Measurements from ENCODE around the gene TRPV4. TPM values are rescaled to one million over a fixed set of nuclear protein-coding genes. Genes with fewer than 3 reads are reported as not detected.

The TRPV4 gene
- total RNA-seq, 3 donors from 2014 or later (not counting 1 experiment from before 2014, with no cell fraction given), result not detected

DNA sequence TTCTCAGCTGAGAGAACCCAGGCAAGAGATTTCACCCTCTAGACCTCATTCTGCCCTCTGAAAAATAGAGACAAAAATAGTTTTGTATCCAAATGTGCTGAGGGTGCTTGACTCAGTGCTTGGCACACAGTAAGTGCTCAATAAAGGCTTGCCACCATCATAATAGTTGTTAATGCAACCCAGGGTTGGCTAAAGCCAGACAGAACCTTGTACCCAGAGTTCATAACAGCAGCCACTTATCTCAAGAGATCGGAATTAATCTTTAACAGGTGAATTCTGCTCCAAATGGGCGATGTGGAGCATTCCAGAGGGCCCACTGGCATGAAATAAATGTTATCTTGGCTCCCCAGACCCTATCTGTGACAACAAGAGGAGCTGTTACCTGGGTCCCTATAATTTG, 2.9 kb downstream of the TRPV4 start:
- DNase-seq (no peak), ATAC-seq (no peak)
- intact Hi-C loops (cut with micrococcal nuclease), result no loop called here
- Histone ChIP-seq H3K36me3 (ENCODE audit: control insufficient read depth, insufficient read depth, low read length) (no peaks in the 10 kb centered on the region), H3K27me3 (ENCODE audit: control insufficient read depth, insufficient read depth, low read length) (peaks cover 11% of the 10 kb centered on the region), H3K9me3 (ENCODE audit: control insufficient read depth, insufficient read depth, low read length) (no peaks in the 10 kb centered on the region), H3K4me1 (ENCODE audit: control insufficient read depth, insufficient read depth, low read length) (no peaks in the 10 kb centered on the region), H3K27ac (ENCODE audit: low read length) (no peak overlapping the region), H3K4me3 (ENCODE audit: low read length) (no peak overlapping the region)
- Mint-ChIP-seq H3K4me1 (peaks cover 5 to 9% of the 10 kb centered on the region in 2 donors), H3K9me3 (no peaks in the 10 kb centered on the region), H3K36me3 (no peaks in the 10 kb centered on the region), H3K4me3 (no peak overlapping the region), H3K27ac (no peak overlapping the region), H3K27me3 (ENCODE audit: low read depth in 2 of 2) (peaks cover 22 to 24% of the 10 kb centered on the region in 2 donors)
- WGBS (ENCODE audit: insufficient coverage), result 92% methylated on average over 2 of the region's 2 CpGs
- TF ChIP-seq, protein P1, sequence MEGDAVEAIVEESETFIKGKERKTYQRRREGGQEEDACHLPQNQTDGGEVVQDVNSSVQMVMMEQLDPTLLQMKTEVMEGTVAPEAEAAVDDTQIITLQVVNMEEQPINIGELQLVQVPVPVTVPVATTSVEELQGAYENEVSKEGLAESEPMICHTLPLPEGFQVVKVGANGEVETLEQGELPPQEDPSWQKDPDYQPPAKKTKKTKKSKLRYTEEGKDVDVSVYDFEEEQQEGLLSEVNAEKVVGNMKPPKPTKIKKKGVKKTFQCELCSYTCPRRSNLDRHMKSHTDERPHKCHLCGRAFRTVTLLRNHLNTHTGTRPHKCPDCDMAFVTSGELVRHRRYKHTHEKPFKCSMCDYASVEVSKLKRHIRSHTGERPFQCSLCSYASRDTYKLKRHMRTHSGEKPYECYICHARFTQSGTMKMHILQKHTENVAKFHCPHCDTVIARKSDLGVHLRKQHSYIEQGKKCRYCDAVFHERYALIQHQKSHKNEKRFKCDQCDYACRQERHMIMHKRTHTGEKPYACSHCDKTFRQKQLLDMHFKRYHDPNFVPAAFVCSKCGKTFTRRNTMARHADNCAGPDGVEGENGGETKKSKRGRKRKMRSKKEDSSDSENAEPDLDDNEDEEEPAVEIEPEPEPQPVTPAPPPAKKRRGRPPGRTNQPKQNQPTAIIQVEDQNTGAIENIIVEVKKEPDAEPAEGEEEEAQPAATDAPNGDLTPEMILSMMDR (IDR thresholded peaks at IDR 0.05), result no peak

DNA sequence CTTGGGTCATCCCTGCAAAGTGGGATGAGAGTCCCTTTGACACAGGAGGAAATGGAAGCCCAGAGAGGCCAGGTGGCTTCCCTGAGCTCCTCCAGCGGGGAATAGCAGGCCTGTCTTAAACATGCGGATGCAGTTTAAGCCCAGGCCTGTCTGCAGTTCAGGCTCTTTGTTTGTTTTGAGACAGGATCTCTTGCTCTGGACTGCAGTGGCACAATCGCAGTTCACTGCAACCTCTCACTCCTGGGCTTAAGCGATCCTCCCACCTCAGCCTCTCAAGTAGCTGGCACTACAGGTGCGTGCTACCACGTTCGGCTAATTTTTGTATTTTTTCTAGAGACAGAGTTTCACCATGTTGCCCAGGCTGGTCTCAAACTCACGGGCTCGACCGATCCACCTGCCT, 3.5 kb downstream of the TRPV4 start:
- Histone ChIP-seq H3K27me3 (ENCODE audit: control insufficient read depth, insufficient read depth, low read length) (peaks cover 10% of the 10 kb centered on the region), H3K27ac (ENCODE audit: low read length) (no peak overlapping the region), H3K36me3 (ENCODE audit: control insufficient read depth, insufficient read depth, low read length) (no peaks in the 10 kb centered on the region), H3K4me3 (ENCODE audit: low read length) (no peak overlapping the region), H3K9me3 (ENCODE audit: control insufficient read depth, insufficient read depth, low read length) (no peaks in the 10 kb centered on the region), H3K4me1 (ENCODE audit: control insufficient read depth, insufficient read depth, low read length) (no peaks in the 10 kb centered on the region)
- Mint-ChIP-seq H3K4me3 (no peak overlapping the region), H3K9me3 (no peaks in the 10 kb centered on the region), H3K4me1 (peaks cover 5 to 9% of the 10 kb centered on the region in 2 donors), H3K36me3 (no peaks in the 10 kb centered on the region), H3K27ac (no peak overlapping the region), H3K27me3 (ENCODE audit: low read depth in 2 of 2) (peaks cover 19 to 24% of the 10 kb centered on the region in 2 donors)
- 83% methylated on average over 10 of the region's 10 CpGs for WGBS (ENCODE audit: insufficient coverage)
- intact Hi-C loops (cut with micrococcal nuclease), result no loop called here
- no peak for ATAC-seq
- TF ChIP-seq, protein P1 (IDR thresholded peaks at IDR 0.05), result no peak
- no peak for DNase-seq

DNA sequence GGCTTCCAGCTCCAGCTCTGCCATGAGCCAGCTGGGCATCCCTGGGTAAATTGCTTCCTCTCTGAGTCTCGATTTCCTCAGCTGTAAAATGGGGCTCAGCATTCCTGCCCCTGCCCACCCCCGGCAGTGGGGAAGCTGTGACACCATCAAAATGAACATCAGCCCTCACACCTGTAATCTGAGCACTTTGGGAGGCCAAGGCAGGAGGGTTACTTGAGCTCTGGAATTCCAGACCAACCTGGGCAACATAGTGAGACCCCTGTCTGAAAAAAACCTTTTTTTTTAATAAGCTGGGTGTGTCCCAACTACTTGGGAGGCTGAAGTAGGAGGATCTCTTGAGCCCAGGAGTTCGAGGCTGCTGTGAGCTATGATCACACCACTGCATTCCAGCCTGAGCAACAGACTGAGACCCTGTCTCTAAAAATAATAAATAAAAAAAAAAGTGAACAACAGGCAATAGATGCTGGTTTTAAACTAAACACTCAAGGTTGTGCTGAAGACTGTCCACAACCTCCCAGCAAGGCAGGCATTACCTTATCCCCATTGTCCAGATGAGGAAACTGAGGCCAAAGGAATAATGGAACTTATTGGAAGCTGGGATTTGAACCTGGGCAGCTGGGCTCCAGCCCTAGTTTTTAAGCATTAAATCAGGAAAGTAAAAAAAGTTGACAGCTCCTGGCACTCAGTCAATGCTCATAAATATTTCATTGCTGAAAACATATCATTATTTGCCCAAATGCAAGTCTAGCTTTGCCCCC, 4.3 kb downstream of the TRPV4 start:
- ATAC-seq (no peak), DNase-seq (no peak)
- H3K4me3 Mint-ChIP-seq, result no peak overlapping the region
- Histone ChIP-seq H3K36me3 (ENCODE audit: control insufficient read depth, insufficient read depth, low read length) (no peaks in the 10 kb centered on the region), H3K27me3 (ENCODE audit: control insufficient read depth, insufficient read depth, low read length) (peaks cover 5% of the 10 kb centered on the region), H3K9me3 (ENCODE audit: control insufficient read depth, insufficient read depth, low read length) (no peaks in the 10 kb centered on the region), H3K4me3 (ENCODE audit: low read length) (no peak overlapping the region), H3K4me1 (ENCODE audit: control insufficient read depth, insufficient read depth, low read length) (no peaks in the 10 kb centered on the region), H3K27ac (ENCODE audit: low read length) (no peak overlapping the region)
- peaks cover 19 to 24% of the 10 kb centered on the region in 2 donors for H3K27me3 Mint-ChIP-seq (ENCODE audit: low read depth in 2 of 2)
- no peak overlapping the region for H3K27ac Mint-ChIP-seq
- no peaks in the 10 kb centered on the region for H3K9me3 Mint-ChIP-seq
- TF ChIP-seq, protein P1 (IDR thresholded peaks at IDR 0.05), result no peak
- intact Hi-C loops (cut with micrococcal nuclease), result no loop called here
- no peaks in the 10 kb centered on the region for H3K36me3 Mint-ChIP-seq
- 73% methylated on average over 3 of the region's 3 CpGs for WGBS (ENCODE audit: insufficient coverage)
- peaks cover 5 to 9% of the 10 kb centered on the region in 2 donors for H3K4me1 Mint-ChIP-seq
